Measurements from ENCODE around the gene OR52B6. TPM values are rescaled to one million over a fixed set of nuclear protein-coding genes. Genes with fewer than 3 reads are reported as not detected.
"Not testable (repeated sequence)": the region's sequence is repeated elsewhere in the genome, so short reads cannot be mapped to it uniquely, and the experiment has no call there.

OR52B6 gene
- total RNA-seq, 1 donor from 2014 or later = not detected

DNA sequence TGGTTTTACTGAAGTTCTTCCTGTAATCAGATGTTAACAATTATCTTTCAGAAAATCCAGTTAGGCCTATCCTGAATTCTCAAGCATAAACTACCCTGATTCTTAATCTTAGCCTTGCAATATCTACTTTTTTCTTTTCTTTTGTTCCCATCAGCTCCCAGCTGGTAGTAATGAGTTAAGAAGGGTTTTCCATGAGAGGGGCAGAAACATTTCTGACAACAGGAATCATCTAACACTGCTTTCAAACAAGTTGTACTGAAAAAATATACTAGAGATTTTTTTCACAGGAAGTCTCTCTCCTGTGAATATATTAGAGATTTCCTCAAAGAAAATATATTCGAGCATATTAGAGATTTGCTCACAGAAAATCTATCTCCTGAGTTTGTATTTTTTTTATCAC is 12.5 kb downstream of the OR52B6 start:
- no peak for DNase-seq (ENCODE audit: low spot score, unreplicated experiment)
- TF ChIP-seq, protein P1, sequence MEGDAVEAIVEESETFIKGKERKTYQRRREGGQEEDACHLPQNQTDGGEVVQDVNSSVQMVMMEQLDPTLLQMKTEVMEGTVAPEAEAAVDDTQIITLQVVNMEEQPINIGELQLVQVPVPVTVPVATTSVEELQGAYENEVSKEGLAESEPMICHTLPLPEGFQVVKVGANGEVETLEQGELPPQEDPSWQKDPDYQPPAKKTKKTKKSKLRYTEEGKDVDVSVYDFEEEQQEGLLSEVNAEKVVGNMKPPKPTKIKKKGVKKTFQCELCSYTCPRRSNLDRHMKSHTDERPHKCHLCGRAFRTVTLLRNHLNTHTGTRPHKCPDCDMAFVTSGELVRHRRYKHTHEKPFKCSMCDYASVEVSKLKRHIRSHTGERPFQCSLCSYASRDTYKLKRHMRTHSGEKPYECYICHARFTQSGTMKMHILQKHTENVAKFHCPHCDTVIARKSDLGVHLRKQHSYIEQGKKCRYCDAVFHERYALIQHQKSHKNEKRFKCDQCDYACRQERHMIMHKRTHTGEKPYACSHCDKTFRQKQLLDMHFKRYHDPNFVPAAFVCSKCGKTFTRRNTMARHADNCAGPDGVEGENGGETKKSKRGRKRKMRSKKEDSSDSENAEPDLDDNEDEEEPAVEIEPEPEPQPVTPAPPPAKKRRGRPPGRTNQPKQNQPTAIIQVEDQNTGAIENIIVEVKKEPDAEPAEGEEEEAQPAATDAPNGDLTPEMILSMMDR (IDR thresholded peaks at IDR 0.05; ENCODE audit: unreplicated experiment) = no peak
- Mint-ChIP-seq H3K4me3 (ENCODE audit: low read depth) (no peak overlapping the region), H3K9me3 (ENCODE audit: low read depth) (peaks cover 5% of the 10 kb centered on the region), H3K4me1 (ENCODE audit: low read depth) (peaks cover 8% of the 10 kb centered on the region), H3K36me3 (ENCODE audit: insufficient read depth) (peaks cover 4% of the 10 kb centered on the region), H3K27ac (no peak overlapping the region), H3K27me3 (no peaks in the 10 kb centered on the region)

DNA sequence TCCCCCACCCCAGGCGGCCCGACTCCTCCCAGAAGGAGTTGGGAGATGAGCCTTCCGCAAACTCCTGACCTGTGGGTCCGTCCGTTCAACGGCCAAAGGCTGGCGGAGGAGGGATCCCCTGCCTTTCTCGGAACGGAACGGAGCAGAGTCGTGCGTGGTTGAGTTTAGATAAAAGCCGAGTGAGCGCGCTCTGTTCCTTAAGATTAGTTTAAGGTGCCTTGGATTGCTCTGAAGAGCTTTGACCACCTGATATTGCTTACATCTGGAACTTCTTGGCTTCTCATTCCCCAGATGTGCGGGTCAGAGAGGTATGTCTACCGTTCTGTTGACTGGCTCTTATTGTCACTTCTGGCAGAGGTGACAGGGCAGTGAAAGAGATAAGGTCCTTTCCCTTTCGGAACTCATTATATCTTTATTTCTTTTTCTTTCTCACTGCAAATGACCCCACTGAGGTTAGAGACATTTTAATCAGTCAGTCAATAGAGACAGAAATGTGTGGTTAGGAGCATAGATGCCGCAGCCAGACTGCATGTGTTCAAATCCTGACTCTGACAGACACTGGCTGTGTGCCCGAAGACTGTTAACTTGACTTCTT is 16.0 kb downstream of the OR52B6 start, which contains the start of gene TRIM6:
Gene TRIM6, plus strand, starts transcription at position 31 of the 595 bp plus-strand sequence. Its CDS starts 261 bp downstream, at position 292.
- Mint-ChIP-seq H3K4me3 (ENCODE audit: low read depth) (peak within 1 kb of the TSS; percentile 84), H3K4me1 (ENCODE audit: low read depth) (peaks cover 8% of the 10 kb centered on the region), H3K36me3 (ENCODE audit: insufficient read depth) (no peaks in the 10 kb centered on the region), H3K9me3 (ENCODE audit: low read depth) (no peaks in the 10 kb centered on the region), H3K27me3 (no peaks in the 10 kb centered on the region), H3K27ac (peak within 1 kb of the TSS; percentile 86)
- peak; percentile 33 for DNase-seq (ENCODE audit: low spot score, unreplicated experiment)
- TF ChIP-seq, protein P1 (IDR thresholded peaks at IDR 0.05; ENCODE audit: unreplicated experiment) = no peak

DNA sequence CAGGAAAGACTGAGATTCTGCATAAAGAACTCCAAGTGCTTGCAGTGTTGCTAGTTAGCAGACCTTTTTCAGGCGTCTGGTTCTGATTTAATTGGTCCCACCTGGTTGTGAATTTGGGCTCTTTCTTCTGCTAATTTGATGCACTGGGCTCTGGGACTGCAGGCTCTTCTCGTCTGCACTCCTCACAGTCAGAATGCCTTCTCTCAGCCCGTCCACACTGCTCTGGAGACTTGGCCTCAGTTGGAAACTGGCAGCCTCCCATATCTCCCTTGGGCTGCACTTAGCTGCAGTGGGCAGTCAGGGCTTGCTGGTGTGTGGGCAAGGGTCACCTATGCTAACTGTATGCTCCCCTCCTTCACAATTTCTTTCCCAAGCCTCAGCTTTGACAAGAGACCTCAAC is 17.3 kb downstream of the OR52B6 start:
- Mint-ChIP-seq H3K4me3 (ENCODE audit: low read depth) (no peak overlapping the region), H3K27me3 (no peaks in the 10 kb centered on the region), H3K9me3 (ENCODE audit: low read depth) (no peaks in the 10 kb centered on the region), H3K27ac (no peak overlapping the region), H3K4me1 (ENCODE audit: low read depth) (peaks cover 8% of the 10 kb centered on the region), H3K36me3 (ENCODE audit: insufficient read depth) (no peaks in the 10 kb centered on the region)
- no peak for DNase-seq (ENCODE audit: low spot score, unreplicated experiment)
- TF ChIP-seq, protein P1 (IDR thresholded peaks at IDR 0.05; ENCODE audit: unreplicated experiment) = no peak

DNA sequence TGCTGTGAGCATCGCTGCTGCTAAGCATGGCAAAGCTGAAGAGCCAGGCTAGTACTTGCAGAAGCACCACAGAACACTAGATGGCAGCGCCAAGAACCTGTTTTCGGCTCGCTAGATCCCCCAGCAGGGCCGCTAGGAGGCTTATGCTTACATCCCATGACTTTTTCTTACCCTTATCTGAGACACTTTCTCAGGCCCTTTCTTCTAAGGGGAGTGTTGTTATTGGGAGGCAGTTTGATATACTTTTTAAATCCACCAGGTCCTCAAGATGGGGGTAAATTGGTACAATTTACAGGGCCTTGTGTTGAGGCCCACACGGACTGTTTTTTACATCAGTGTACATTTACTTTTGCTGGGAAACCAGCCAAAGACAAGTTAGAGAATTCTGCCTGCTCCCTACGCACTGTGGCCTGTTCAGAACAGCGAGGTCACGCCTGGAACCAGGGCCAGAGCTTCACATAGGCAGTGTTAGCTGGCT is 19.7 kb downstream of the OR52B6 start:
- DNase-seq (ENCODE audit: low spot score, unreplicated experiment) = peak; percentile 30
- H3K36me3 Mint-ChIP-seq (ENCODE audit: insufficient read depth) = peaks cover 2% of the 10 kb centered on the region
- peaks cover 8% of the 10 kb centered on the region for H3K4me1 Mint-ChIP-seq (ENCODE audit: low read depth)
- no peaks in the 10 kb centered on the region for H3K27me3 Mint-ChIP-seq
- TF ChIP-seq, protein P1 (IDR thresholded peaks at IDR 0.05; ENCODE audit: unreplicated experiment) = peak; percentile 81
- H3K27ac Mint-ChIP-seq = no peak overlapping the region
- H3K9me3 Mint-ChIP-seq (ENCODE audit: low read depth) = no peaks in the 10 kb centered on the region
- H3K4me3 Mint-ChIP-seq (ENCODE audit: low read depth) = no peak overlapping the region

DNA sequence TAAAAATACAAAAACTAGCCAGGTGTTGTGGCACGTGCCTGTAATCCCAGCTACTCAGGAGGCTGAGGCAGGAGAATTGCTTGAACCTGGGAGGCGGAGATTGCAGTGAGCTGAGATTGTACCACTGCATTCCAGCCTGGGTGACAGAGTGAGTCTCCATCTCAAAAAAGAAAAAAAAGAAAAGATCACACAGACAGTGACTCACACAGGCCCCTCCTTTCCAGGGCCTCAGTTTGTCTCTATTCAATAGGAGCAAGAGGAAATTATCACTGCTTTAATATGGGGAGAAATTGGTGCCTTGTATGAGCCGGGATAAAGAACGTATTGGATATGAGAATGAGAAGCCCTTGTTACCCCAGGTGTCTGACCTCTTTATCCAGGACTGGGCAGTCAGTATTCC is 22.1 kb downstream of the OR52B6 start:
- DNase-seq (ENCODE audit: low spot score, unreplicated experiment); H3K36me3 Mint-ChIP-seq (ENCODE audit: insufficient read depth); H3K27ac Mint-ChIP-seq; H3K4me1 Mint-ChIP-seq (ENCODE audit: low read depth); H3K4me3 Mint-ChIP-seq (ENCODE audit: low read depth); H3K27me3 Mint-ChIP-seq; H3K9me3 Mint-ChIP-seq (ENCODE audit: low read depth): not testable (repeated sequence)

DNA sequence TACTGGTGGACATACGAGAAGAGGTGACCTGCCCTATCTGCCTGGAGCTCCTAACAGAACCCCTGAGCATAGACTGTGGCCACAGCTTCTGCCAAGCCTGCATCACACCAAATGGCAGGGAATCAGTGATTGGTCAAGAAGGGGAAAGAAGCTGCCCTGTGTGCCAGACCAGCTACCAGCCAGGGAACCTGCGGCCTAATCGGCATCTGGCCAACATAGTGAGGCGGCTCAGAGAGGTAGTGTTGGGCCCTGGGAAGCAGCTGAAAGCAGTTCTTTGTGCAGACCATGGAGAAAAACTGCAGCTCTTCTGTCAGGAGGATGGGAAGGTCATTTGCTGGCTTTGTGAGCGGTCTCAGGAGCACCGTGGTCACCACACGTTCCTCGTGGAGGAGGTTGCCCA is 22.6 kb downstream of the OR52B6 start:
- H3K27me3 Mint-ChIP-seq = no peaks in the 10 kb centered on the region
- no peak overlapping the region for H3K27ac Mint-ChIP-seq
- TF ChIP-seq, protein P1 (IDR thresholded peaks at IDR 0.05; ENCODE audit: unreplicated experiment) = no peak
- DNase-seq (ENCODE audit: low spot score, unreplicated experiment) = no peak
- H3K4me3 Mint-ChIP-seq (ENCODE audit: low read depth) = no peak overlapping the region
- no peaks in the 10 kb centered on the region for H3K4me1 Mint-ChIP-seq (ENCODE audit: low read depth)
- peaks cover 3% of the 10 kb centered on the region for H3K36me3 Mint-ChIP-seq (ENCODE audit: insufficient read depth)
- no peaks in the 10 kb centered on the region for H3K9me3 Mint-ChIP-seq (ENCODE audit: low read depth)
